ENCODE measurements around the gene TMEM176A.

DNA sequence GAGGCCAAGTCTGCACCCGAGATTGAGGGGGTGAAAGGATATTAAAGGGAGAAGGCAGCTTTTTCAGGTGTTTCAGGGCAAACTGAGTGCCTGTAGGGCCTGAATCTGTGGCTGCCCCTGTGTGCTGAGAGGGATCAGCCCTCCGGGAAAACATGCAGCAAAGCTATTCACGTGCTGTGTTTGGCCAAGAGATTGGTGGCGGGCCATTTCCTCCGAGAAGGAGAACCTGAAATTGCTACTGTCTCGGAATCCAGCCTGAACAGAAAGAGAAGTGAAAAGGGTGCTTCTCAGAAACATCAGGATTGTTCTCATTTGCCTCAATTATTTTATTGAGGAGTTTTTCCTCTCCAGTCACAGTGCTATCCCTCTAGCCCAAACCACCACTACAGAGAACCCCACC, 47.3 kb upstream of the TMEM176A start:
- TF ChIP-seq, protein P1, sequence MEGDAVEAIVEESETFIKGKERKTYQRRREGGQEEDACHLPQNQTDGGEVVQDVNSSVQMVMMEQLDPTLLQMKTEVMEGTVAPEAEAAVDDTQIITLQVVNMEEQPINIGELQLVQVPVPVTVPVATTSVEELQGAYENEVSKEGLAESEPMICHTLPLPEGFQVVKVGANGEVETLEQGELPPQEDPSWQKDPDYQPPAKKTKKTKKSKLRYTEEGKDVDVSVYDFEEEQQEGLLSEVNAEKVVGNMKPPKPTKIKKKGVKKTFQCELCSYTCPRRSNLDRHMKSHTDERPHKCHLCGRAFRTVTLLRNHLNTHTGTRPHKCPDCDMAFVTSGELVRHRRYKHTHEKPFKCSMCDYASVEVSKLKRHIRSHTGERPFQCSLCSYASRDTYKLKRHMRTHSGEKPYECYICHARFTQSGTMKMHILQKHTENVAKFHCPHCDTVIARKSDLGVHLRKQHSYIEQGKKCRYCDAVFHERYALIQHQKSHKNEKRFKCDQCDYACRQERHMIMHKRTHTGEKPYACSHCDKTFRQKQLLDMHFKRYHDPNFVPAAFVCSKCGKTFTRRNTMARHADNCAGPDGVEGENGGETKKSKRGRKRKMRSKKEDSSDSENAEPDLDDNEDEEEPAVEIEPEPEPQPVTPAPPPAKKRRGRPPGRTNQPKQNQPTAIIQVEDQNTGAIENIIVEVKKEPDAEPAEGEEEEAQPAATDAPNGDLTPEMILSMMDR (IDR thresholded peaks at IDR 0.05; ENCODE audit: low read depth, low read length), result no peak
- TF ChIP-seq POLR2A (IDR thresholded peaks at IDR 0.05; ENCODE audit: extremely low read depth, insufficient read length), result no peak
- TF ChIP-seq MYC (IDR thresholded peaks at IDR 0.05; ENCODE audit: low read depth, low read length), result no peak

Measured in NB4 (cell line).